SK-N-SH (cell line): ENCODE data around the gene FIGN. TPM values are rescaled to one million over a fixed set of nuclear protein-coding genes. Genes with fewer than 3 reads are reported as not detected.

Source experiments
- CTCF ChIA-PET: fragments of 300-600, 350-600 bp; formaldehyde crosslinking; extraction: SDS; loops from one replicate; lab custom pipeline; 2021; lab: Yijun Ruan, JAX
- POLR2A ChIA-PET: fragments of 350-600 bp; sonication (Branson Sonifier 250); formaldehyde crosslinking; extraction: SDS; loops from one replicate; lab custom pipeline; 2020; ENCODE audit warnings: antibody characterized with exemption, inconsistent platforms; lab: Yijun Ruan, JAX
- DNase-seq: peaks from one replicate; pipeline ENCODE4 v3.0.0; 2012
- H2AFZ ChIP-seq: fragments of 200-600 bp; sonication (generic); 2 replicates; pipeline ENCODE4 v1.8.1; 2016; ENCODE audit warnings: antibody characterized with exemption, mild to moderate bottlenecking, low read depth
- H3F3A ChIP-seq: fragments of 200-600 bp; sonication (generic); replicated peaks from 2 replicates; pipeline ENCODE3; 2016; ENCODE audit warnings: antibody characterized with exemption, mild to moderate bottlenecking; ENCODE audit not compliant: insufficient read depth
- H3K27ac ChIP-seq, 2 experiments: fragments of 200-500 bp in 1 of 2; fragments of 200-600 bp in 1 of 2; sonication (Bioruptor generic) in 1 of 2; sonication (generic), shearing (Covaris generic) in 1 of 2; 2 replicates each; pipeline versions ENCODE4 v1.5.1 to v1.6.1; 2014 to 2016; ENCODE audit warnings: low read depth in 2 of 2, inconsistent platforms in 1 of 2, low read length in 1 of 2, mild to moderate bottlenecking in 1 of 2, mixed read lengths in 1 of 2
- H3K27me3 ChIP-seq: fragments of 200-600 bp; sonication (generic), shearing (Covaris generic); 2 replicates; pipeline ENCODE4 v1.6.1; 2016; ENCODE audit warnings: mixed run types; ENCODE audit not compliant: insufficient read depth
- H3K36me3 ChIP-seq, 2 experiments: fragments of 200-500 bp in 1 of 2; fragments of 200-600 bp in 1 of 2; sonication (Bioruptor generic) in 1 of 2; sonication (generic) in 1 of 2; replicated peaks in 1 of 2; 2 replicates each; pipeline versions ENCODE3 to v1.5.1; 2014 to 2016; ENCODE audit warnings: low read length in 1 of 2, mild to moderate bottlenecking in 1 of 2; ENCODE audit not compliant: insufficient read depth in 2 of 2, control insufficient read depth in 1 of 2
- H3K4me1 ChIP-seq, 2 experiments: fragments of 200-500 bp in 1 of 2; fragments of 200-600 bp in 1 of 2; sonication (Bioruptor generic) in 1 of 2; sonication (generic), shearing (Covaris generic) in 1 of 2; 2 replicates each; pipeline versions ENCODE4 v1.5.1 to v1.6.1; 2014 to 2016; ENCODE audit warnings: low read depth in 1 of 2, low read length in 1 of 2, mixed run types in 1 of 2; ENCODE audit not compliant: insufficient read depth in 2 of 2, control insufficient read depth in 1 of 2
- H3K4me2 ChIP-seq: fragments of 200-600 bp; sonication (generic), shearing (Covaris generic); 2 replicates; pipeline ENCODE4 v1.6.1; 2017; ENCODE audit warnings: mixed run types
- H3K4me3 ChIP-seq, 2 experiments: fragments of 200-500 bp in 1 of 2; fragments of 200-600 bp in 1 of 2; sonication (Bioruptor generic) in 1 of 2; sonication (generic), shearing (Covaris generic) in 1 of 2; 2 replicates each; pipeline versions ENCODE4 v1.5.1 to v1.8.1; 2014 to 2016; ENCODE audit warnings: low read depth in 2 of 2, inconsistent platforms in 1 of 2, low read length in 1 of 2, mild to moderate bottlenecking in 1 of 2, mixed read lengths in 1 of 2, moderate library complexity in 1 of 2
- H3K79me2 ChIP-seq: fragments of 200-600 bp; sonication (generic); 2 replicates; pipeline ENCODE4 v1.8.1; 2017; ENCODE audit warnings: mild to moderate bottlenecking; ENCODE audit not compliant: insufficient read depth
- H3K9ac ChIP-seq: fragments of 200-600 bp; sonication (generic); 2 replicates; pipeline ENCODE4 v1.6.1; 2017; ENCODE audit warnings: mixed run types
- H3K9me2 ChIP-seq: fragments of 200-600 bp; sonication (generic); 2 replicates; pipeline ENCODE4 v1.6.1; 2017; ENCODE audit warnings: mixed run types
- H3K9me3 ChIP-seq: fragments of 200-600 bp; sonication (generic); 2 replicates; pipeline ENCODE4 v1.6.1; 2017; ENCODE audit warnings: mixed run types, mild to moderate bottlenecking, moderate library complexity
- H4K20me1 ChIP-seq: fragments of 200-600 bp; sonication (generic); 2 replicates; pipeline ENCODE4 v1.6.1; 2017; ENCODE audit warnings: mild to moderate bottlenecking, mixed run types; ENCODE audit not compliant: insufficient read depth
- CTCF ChIP-seq: fragments of 200-600 bp; sonication (generic); IDR thresholded peaks from 2 replicates; pipeline ENCODE4 v1.6.1; 2017; ENCODE audit warnings: antibody characterized with exemption, mild to moderate bottlenecking, moderate library complexity
- ELF1 ChIP-seq: IDR thresholded peaks from 2 replicates; pipeline ENCODE4 v1.4.0; 2012
- FOSL2 ChIP-seq: IDR thresholded peaks from 2 replicates; pipeline ENCODE4 v1.4.0; 2012; ENCODE audit warnings: low read depth, mild to moderate bottlenecking, moderate library complexity, borderline replicate concordance
- GABPA ChIP-seq: IDR thresholded peaks from 2 replicates; pipeline ENCODE4 v1.4.0; 2012; ENCODE audit warnings: low read depth, mild to moderate bottlenecking
- NFIC ChIP-seq: IDR thresholded peaks from 2 replicates; pipeline ENCODE4 v1.4.0; 2012; ENCODE audit warnings: borderline replicate concordance
- POLR2AphosphoS5 ChIP-seq: IDR thresholded peaks from 2 replicates; pipeline ENCODE4 v1.6.1; 2012; ENCODE audit warnings: low read depth, low read length
- RAD21 ChIP-seq: IDR thresholded peaks from 2 replicates; pipeline ENCODE4 v1.6.1; 2012; ENCODE audit warnings: mild to moderate bottlenecking, low read length
- REST ChIP-seq: IDR thresholded peaks from 2 replicates; pipeline ENCODE4 v1.6.1; 2012; ENCODE audit warnings: mild to moderate bottlenecking, low read depth, low read length, moderate library complexity
- RFX5 ChIP-seq: IDR thresholded peaks from 2 replicates; pipeline ENCODE4 v1.6.1; 2012; ENCODE audit warnings: mild to moderate bottlenecking, improper control_type of control experiment, low read length
- WGBS: methylation state at CpG from one replicate; pipeline ENCODE4 v1.1.6; 2017; ENCODE audit warnings: low lambda C conversion rate; 5-methylcytosine and 5-hydroxymethylcytosine counted together
- polyA plus RNA-seq, 3 experiments: library from polyadenylated mRNA; depleted of rRNA; stranded (reverse); fragments of >200 nt; gene quantifications; 2 replicates each; pipeline ENCODE4 v1.2.3, GENCODE V29; 2012

FIGN gene
- polyA plus RNA-seq, 1 of the 3 experiments (the other 2 are of a cell fraction), result 0.74 TPM

- 73% methylated on average over 4 of the region's 4 CpGs for WGBS
- H3K4me1 ChIP-seq, result no peaks in the 10 kb centered on the region; a peak in 1 of 4 replicates
- no peaks in the 10 kb centered on the region for H3K9me2 ChIP-seq
- no peaks in the 10 kb centered on the region for H3K27me3 ChIP-seq
- no peak for TF ChIP-seq NFIC
- TF ChIP-seq ELF1, result no peak
- TF ChIP-seq RFX5, result no peak
- no peak for TF ChIP-seq GABPA
- no peak for TF ChIP-seq POLR2AphosphoS5
- no peak for TF ChIP-seq CTCF
- no peak for TF ChIP-seq REST
- TF ChIP-seq, all 33 proteins: peak for 0
- no peaks in the 10 kb centered on the region for H3K79me2 ChIP-seq
- no peak for DNase-seq
- H3K9ac ChIP-seq, result no peak overlapping the region
- ChIA-PET CTCF (interaction anchor here (1.2 kb wide), 1 partner anchor 13 kb away, joined by 3 read pairs; no protein-coding TSS in a partner anchor), POLR2A (no interaction called here)
- no peak overlapping the region for H3K27ac ChIP-seq
- H3F3A ChIP-seq, result no peaks in the 10 kb centered on the region
- H4K20me1 ChIP-seq, result no peaks in the 10 kb centered on the region
- H3K4me2 ChIP-seq, result no peak overlapping the region
- no peaks in the 10 kb centered on the region for H3K36me3 ChIP-seq
- H3K9me3 ChIP-seq, result no peaks in the 10 kb centered on the region
- H2AFZ ChIP-seq, result no peak overlapping the region
- no peak overlapping the region for H3K4me3 ChIP-seq
Observed at GRCh38 chr2:163686289-163686688, 49.5 kb downstream of the FIGN start.

- H3K9ac ChIP-seq, result no peak overlapping the region
- H3K9me2 ChIP-seq, result no peaks in the 10 kb centered on the region
- H3K9me3 ChIP-seq, result no peaks in the 10 kb centered on the region
- H3K4me2 ChIP-seq, result no peak overlapping the region
- no peak overlapping the region for H2AFZ ChIP-seq
- ChIA-PET POLR2A (no interaction called here), CTCF (no interaction called here)
- no peaks in the 10 kb centered on the region for H3F3A ChIP-seq
- no peaks in the 10 kb centered on the region for H3K36me3 ChIP-seq
- H4K20me1 ChIP-seq, result no peaks in the 10 kb centered on the region
- no peaks in the 10 kb centered on the region for H3K27me3 ChIP-seq
- no peaks in the 10 kb centered on the region for H3K79me2 ChIP-seq
- H3K4me1 ChIP-seq, result no peaks in the 10 kb centered on the region; a peak in 1 of 4 replicates
- WGBS, result 81% methylated on average over 1 of the region's 1 CpG
- no peak overlapping the region for H3K27ac ChIP-seq
- TF ChIP-seq CTCF (peak; percentile 34; the same call in 1 of the 2 replicates), NFIC (no peak), RAD21 (0 out of 2 replicates have a peak, but pooled peaks have one; percentile 13), FOSL2 (peak; percentile 23; the same call in 1 of the 2 replicates)
- TF ChIP-seq, all 33 proteins: peak for 3
- H3K4me3 ChIP-seq, result no peak overlapping the region
- no peak for DNase-seq
Observed at GRCh38 chr2:163682695-163683094, 53.1 kb downstream of the FIGN start.
